A549 (cell line): ENCODE results near the gene EMD. TPM values are rescaled to one million over a fixed set of nuclear protein-coding genes. Genes with fewer than 3 reads are reported as not detected.

Experiments
- ATAC-seq, 2 experiments: fragments of 200-7000 bp in 1 of 2; fragments of >200 bp in 1 of 2; cut with Nextera tagmentation in 1 of 2; cut with Tn5 transposase in 1 of 2; 3 replicates each; pipeline versions ENCODE4 v1.8.0 to v1.9.1; 2018 to 2020; ENCODE audit warnings: mild to moderate bottlenecking in 1 of 2, moderate library complexity in 1 of 2
- CTCF ChIA-PET: fragments of 300-600 bp; sonication (Branson Sonifier 250); formaldehyde crosslinking; extraction: SDS; loops from one replicate; lab custom pipeline; 2021; ENCODE audit warnings: antibody characterized with exemption, inconsistent platforms; lab: Yijun Ruan, JAX
- POLR2A ChIA-PET: fragments of 350-600 bp; formaldehyde crosslinking; extraction: SDS; loops from one replicate; lab custom pipeline; 2021; ENCODE audit warnings: antibody characterized with exemption, inconsistent platforms; lab: Yijun Ruan, JAX
- DNase-seq, 2 experiments: peaks; one replicate each; pipeline versions ENCODE4 v3.0.0 to v3.0.0-alpha.2; 2011 to 2016; ENCODE audit warnings: low read depth in 1 of 2, low spot score in 1 of 2
- FAIRE-seq: peaks from 2 replicates; lab custom pipeline; 2011; peaks lifted over from hg19 to GRCh38; lab: Jason Lieb, UNC
- H3K27ac ChIP-seq, 2 experiments: fragments of >200 bp; sonication (Bioruptor Twin); formaldehyde crosslinking; 3 replicates each; pipeline ENCODE4 v1.5.1; 2016 to 2017
- H3K4me1 ChIP-seq: fragments of >200 bp; sonication (Bioruptor Twin); formaldehyde crosslinking; 3 replicates; pipeline ENCODE4 v1.6.1; 2016
- H3K4me2 ChIP-seq: fragments of >200 bp; sonication (Bioruptor Twin); formaldehyde crosslinking; 3 replicates; pipeline ENCODE4 v1.6.1; 2016
- H3K4me3 ChIP-seq: fragments of >200 bp; sonication (Bioruptor Twin); formaldehyde crosslinking; 3 replicates; pipeline ENCODE4 v1.5.1; 2016
- H3K9me3 ChIP-seq: fragments of >200 bp; sonication (Bioruptor Twin); formaldehyde crosslinking; 3 replicates; pipeline ENCODE4 v1.6.1; 2016
- CEBPB ChIP-seq, 2 experiments: fragments of >200 bp in 1 of 2; sonication (Bioruptor Twin) in 1 of 2; formaldehyde crosslinking in 1 of 2; IDR thresholded peaks; 2 replicates each; pipeline ENCODE4 v1.6.1; 2012 to 2016
- CHD2 ChIP-seq: fragments of 150-350 bp; IDR thresholded peaks from 2 replicates; pipeline ENCODE4 v1.6.1; 2014; ENCODE audit warnings: low read length; ENCODE audit not compliant: partially characterized antibody
- EHMT2 ChIP-seq: fragments of 200-600 bp; sonication (generic); IDR thresholded peaks from 2 replicates; pipeline ENCODE4 v1.6.1; 2016; ENCODE audit warnings: antibody characterized with exemption, low read depth, mild to moderate bottlenecking, moderate library complexity
- HDAC2 ChIP-seq: fragments of 200-600 bp; sonication (generic); IDR thresholded peaks from 2 replicates; pipeline ENCODE4 v1.6.1; 2016
- HEYL ChIP-seq: fragments of 250-450 bp; sonication (Bioruptor Pico); IDR thresholded peaks from 2 replicates; pipeline ENCODE4 v1.8.0; 2021; ENCODE audit warnings: mild to moderate bottlenecking, moderate library complexity
- JUN ChIP-seq, 2 experiments: fragments of >200 bp; sonication (Bioruptor Twin); formaldehyde crosslinking; IDR thresholded peaks; 2 replicates in 1 of 2; 3 replicates in 1 of 2; pipeline ENCODE4 v1.6.1; 2016 to 2017
- KDM5A ChIP-seq: fragments of 200-600 bp; sonication (generic); IDR thresholded peaks from 2 replicates; pipeline ENCODE4 v1.6.1; 2016; ENCODE audit warnings: antibody characterized with exemption, mild to moderate bottlenecking
- NFE2L2 ChIP-seq: fragments of 150-350 bp; conservative IDR thresholded peaks from 2 replicates; pipeline ENCODE4 v1.6.1; 2014; ENCODE audit warnings: low read length
- POLR2AphosphoS2 ChIP-seq: conservative IDR thresholded peaks from 2 replicates; pipeline ENCODE4 v1.6.1; 2012; ENCODE audit warnings: low read length, improper control_type of control experiment, inconsistent platforms
- REST ChIP-seq: fragments of 200-600 bp; sonication (generic); IDR thresholded peaks from 2 replicates; pipeline ENCODE4 v1.6.1; 2016; ENCODE audit warnings: antibody characterized with exemption, mild to moderate bottlenecking, moderate library complexity
- TFCP2L1 ChIP-seq: fragments of 250-450 bp; sonication (Bioruptor Pico); IDR thresholded peaks from 2 replicates; pipeline ENCODE4 v1.5.0; 2021; ENCODE audit warnings: mild to moderate bottlenecking
- WGBS: methylation state at CpG from one replicate; pipeline ENCODE4 v1.1.6; 2017; ENCODE audit errors: missing lambda C conversion rate; 5-methylcytosine and 5-hydroxymethylcytosine counted together
- polyA plus RNA-seq, 4 experiments: library from polyadenylated mRNA; depleted of rRNA in 3 of 4; stranded (reverse); fragments of >200 nt; fragmentation: RNase III in 1 of 4; extraction: RNeasy Plus Mini Kit Qiagen cat#74134 plus additional on column Dnase treatment in 1 of 4; gene quantifications; 2 replicates in 3 of 4; 3 replicates in 1 of 4; pipeline ENCODE4 v1.2.3, GENCODE V29; 2011 to 2017
- TF ChIP-seq, protein P1 (sequence below): fragments of >200 bp; sonication (Bioruptor Twin); formaldehyde crosslinking; IDR thresholded peaks from 2 replicates; pipeline ENCODE4 v1.6.1; 2016
- TF ChIP-seq, protein P2 (sequence below): fragments of 450-650 bp; IDR thresholded peaks from 2 replicates; pipeline ENCODE4 v1.6.1; 2014; ENCODE audit warnings: antibody characterized with exemption
- TF ChIP-seq, protein P3 (sequence below): IDR thresholded peaks from 2 replicates; pipeline ENCODE4 v1.6.1; 2012

EMD gene
- polyA plus RNA-seq, 2 of the 4 experiments (the other 2 are of a cell fraction) = 34.6 to 126 TPM

DNA sequence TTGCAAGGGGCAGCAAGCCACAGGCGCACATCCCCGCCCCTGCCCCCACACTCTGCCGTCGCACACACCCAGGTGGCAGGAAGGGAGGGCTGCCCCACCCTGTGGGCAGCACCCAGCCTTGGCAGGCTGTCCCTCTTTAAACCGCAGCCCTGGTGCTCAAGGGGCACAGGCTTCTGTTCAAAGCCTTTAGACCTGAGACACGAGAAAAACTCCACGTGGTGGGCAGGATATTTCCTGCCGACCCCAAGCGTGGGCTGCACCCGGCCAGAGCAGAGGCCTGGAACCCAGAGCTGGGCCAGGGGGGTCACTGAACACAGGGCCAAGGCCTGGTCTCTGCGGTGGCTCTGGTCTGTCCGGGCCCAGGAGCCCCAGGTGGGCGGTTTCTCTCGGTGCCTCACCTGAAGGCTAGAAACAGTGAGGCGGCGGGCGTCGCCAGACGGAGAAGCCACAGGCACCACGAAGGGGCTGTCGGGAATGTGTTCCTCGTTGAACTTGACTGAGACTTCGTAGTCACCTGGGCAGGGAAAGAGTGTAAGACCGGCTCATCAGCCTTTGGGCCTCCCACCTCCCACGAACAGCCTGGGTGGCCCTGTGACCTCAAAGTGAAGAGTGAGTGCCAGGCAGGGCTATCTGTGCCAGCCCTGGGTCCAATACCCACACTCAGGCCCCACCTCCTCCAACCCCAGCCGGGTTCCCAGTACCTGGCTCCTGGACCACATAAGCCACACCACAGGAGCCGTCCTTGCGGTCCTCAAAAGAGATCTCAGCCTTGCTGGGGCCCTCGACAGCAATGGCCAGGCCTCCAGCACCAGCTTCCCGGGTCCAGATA, 27.7 kb upstream of the EMD start:
- no peak for FAIRE-seq
- POLR2A ChIA-PET = no interaction called here
- no peak for ATAC-seq

GRCh38 chrX:154352012-154352401, 27.1 kb upstream of the EMD start:
- Histone ChIP-seq H3K27ac (no peak overlapping the region), H3K4me3 (no peak overlapping the region), H3K9me3 (no peaks in the 10 kb centered on the region), H3K4me2 (no peak overlapping the region), H3K4me1 (peaks cover 79% of the 10 kb centered on the region)
- no peak for TF ChIP-seq TFCP2L1 (CRISPR knock-in tag)
- TF ChIP-seq, protein P1, sequence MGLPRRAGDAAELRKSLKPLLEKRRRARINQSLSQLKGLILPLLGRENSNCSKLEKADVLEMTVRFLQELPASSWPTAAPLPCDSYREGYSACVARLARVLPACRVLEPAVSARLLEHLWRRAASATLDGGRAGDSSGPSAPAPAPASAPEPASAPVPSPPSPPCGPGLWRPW = no peak
- TF ChIP-seq, protein P2, sequence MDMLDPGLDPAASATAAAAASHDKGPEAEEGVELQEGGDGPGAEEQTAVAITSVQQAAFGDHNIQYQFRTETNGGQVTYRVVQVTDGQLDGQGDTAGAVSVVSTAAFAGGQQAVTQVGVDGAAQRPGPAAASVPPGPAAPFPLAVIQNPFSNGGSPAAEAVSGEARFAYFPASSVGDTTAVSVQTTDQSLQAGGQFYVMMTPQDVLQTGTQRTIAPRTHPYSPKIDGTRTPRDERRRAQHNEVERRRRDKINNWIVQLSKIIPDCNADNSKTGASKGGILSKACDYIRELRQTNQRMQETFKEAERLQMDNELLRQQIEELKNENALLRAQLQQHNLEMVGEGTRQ = no peak
- TF ChIP-seq HEYL (CRISPR knock-in tag) = no peak
- no peak for TF ChIP-seq EHMT2
- no peak for TF ChIP-seq POLR2AphosphoS2
- TF ChIP-seq CHD2 = no peak
- TF ChIP-seq KDM5A = no peak
- no peak for TF ChIP-seq REST
- TF ChIP-seq HDAC2 = no peak
- TF ChIP-seq, protein P3, sequence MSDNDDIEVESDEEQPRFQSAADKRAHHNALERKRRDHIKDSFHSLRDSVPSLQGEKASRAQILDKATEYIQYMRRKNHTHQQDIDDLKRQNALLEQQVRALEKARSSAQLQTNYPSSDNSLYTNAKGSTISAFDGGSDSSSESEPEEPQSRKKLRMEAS = no peak
- no peak for ATAC-seq
- DNase-seq = no peak
- CTCF ChIA-PET = no interaction called here
- WGBS = 80% methylated on average over 3 of the region's 14 CpGs
- POLR2A ChIA-PET = no interaction called here
- FAIRE-seq = no peak

More for the DNA sequence above, 27.7 kb upstream of the EMD start:
- peak in 1 of 2 experiments; percentile 18 for DNase-seq
- CTCF ChIA-PET = interaction anchor here (3.4 kb wide), 1 partner anchor 22 kb away, joined by 19 read pairs; the partner anchor contains the start of gene FLNA
- Histone ChIP-seq H3K4me1 (peaks cover 79% of the 10 kb centered on the region), H3K9me3 (no peaks in the 10 kb centered on the region), H3K27ac (peak overlapping the region in 1 of 2 experiments; percentile 43; a peak in 2 of 6 replicates), H3K4me3 (no peak overlapping the region), H3K4me2 (no peak overlapping the region)
- 82% methylated on average over 17 of the region's 30 CpGs for WGBS
- no peak for TF ChIP-seq CEBPB (IDR thresholded peaks at IDR 0.05)

DNA sequence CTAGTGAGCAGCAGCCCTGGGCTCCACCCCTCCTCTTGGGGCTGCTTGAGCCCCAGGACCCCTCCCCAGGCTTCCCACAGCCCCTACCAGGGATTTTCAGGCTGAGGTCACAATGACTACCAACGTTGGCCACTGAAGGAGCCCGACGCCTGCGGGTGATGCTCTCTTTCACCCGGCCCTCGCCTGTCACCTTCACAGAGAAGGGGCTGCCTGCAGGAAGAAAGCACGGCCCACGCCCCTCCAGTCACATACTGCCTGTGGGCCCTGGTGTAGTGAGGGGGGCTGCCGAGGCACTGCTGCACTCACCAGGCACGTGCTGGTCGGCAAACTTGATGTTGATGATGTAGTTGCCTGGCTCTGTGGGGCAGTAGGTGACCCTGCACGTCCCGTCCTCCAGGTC, 26.6 kb upstream of the EMD start:
- H3K4me2 ChIP-seq = no peak overlapping the region
- TF ChIP-seq NFE2L2 (no peak), JUN (IDR thresholded peaks at IDR 0.05) (0 out of 5 replicates have a peak, but pooled peaks of 1 of the 2 experiments have one; percentile 13)
- FAIRE-seq = no peak

More for the DNA sequence above, 26.6 kb upstream of the EMD start:
- ChIA-PET CTCF (no interaction called here), POLR2A (no interaction called here)
- DNase-seq = peak in 1 of 2 experiments; percentile 16
- Histone ChIP-seq H3K4me1 (peaks cover 75% of the 10 kb centered on the region), H3K9me3 (no peaks in the 10 kb centered on the region), H3K4me3 (no peak overlapping the region), H3K27ac (no peak overlapping the region)
- ATAC-seq = no peak
- WGBS = 79% methylated on average over 5 of the region's 13 CpGs
